KBM-7 (cell line): Measurements from ENCODE around the gene IL1RAPL2.
A peak's percentile ranks its signal among the peaks of the same experiment; 100 is the strongest.
"Not testable (repeated sequence)": the region's sequence is repeated elsewhere in the genome, so short reads cannot be mapped to it uniquely, and the experiment has no call there.

ENCODE experiments used
- DNase-seq: peaks from one replicate; pipeline ENCODE4 v3.0.0-alpha.2; 2015
- in situ Hi-C: fragments of 300-500 bp; cut with MboI; formaldehyde crosslinking; loops from 2 replicates; pipeline ENCODE4 v1.14.3; 2020; ENCODE audit warnings: low sequenced_read_pairs, low pct_unique_long_range_greater_than_20kb, mixed read lengths

Gene IL1RAPL2

GRCh38 chrX:104806346-104806745 lies 240.3 kb downstream of the IL1RAPL2 start:
- no peak for DNase-seq
- in situ Hi-C loops, result no loop called here

GRCh38 chrX:104833401-104833800 lies 267.4 kb downstream of the IL1RAPL2 start:
- in situ Hi-C loops, result no loop called here
- no peak for DNase-seq

- no peak for DNase-seq
- in situ Hi-C loops, result no loop called here
Observed at GRCh38 chrX:104842646-104843045, 276.6 kb downstream of the IL1RAPL2 start.

- in situ Hi-C loops, result no loop called here
- no peak for DNase-seq
Observed at GRCh38 chrX:104852241-104852640, 286.2 kb downstream of the IL1RAPL2 start.

- in situ Hi-C loops, result no loop called here
- no peak for DNase-seq
Observed at GRCh38 chrX:104854188-104854587, 288.2 kb downstream of the IL1RAPL2 start.

GRCh38 chrX:104854790-104855340 lies 288.9 kb downstream of the IL1RAPL2 start:
- in situ Hi-C loops, result no loop called here

GRCh38 chrX:104863466-104863865 lies 297.5 kb downstream of the IL1RAPL2 start:
- in situ Hi-C loops, result no loop called here
- no peak for DNase-seq

More at GRCh38 chrX:104854790-104855340, 288.9 kb downstream of the IL1RAPL2 start:
- DNase-seq, result no peak

GRCh38 chrX:104864296-104864695 lies 298.3 kb downstream of the IL1RAPL2 start:
- in situ Hi-C loops, result no loop called here
- DNase-seq, result no peak

- DNase-seq, result no peak
Observed at GRCh38 chrX:104877504-104877903, 311.5 kb downstream of the IL1RAPL2 start.

GRCh38 chrX:104902070-104902469 lies 336.1 kb downstream of the IL1RAPL2 start:
- in situ Hi-C loops, result no loop called here
- DNase-seq, result no peak

More at GRCh38 chrX:104877504-104877903, 311.5 kb downstream of the IL1RAPL2 start:
- in situ Hi-C loops, result no loop called here

- in situ Hi-C loops, DNase-seq: not testable (repeated sequence)
Observed at GRCh38 chrX:104909694-104910093, 343.7 kb downstream of the IL1RAPL2 start.

GRCh38 chrX:104913348-104913747 lies 347.3 kb downstream of the IL1RAPL2 start:
- peak; percentile 8 for DNase-seq
- in situ Hi-C loops, result no loop called here

- DNase-seq, in situ Hi-C loops: not testable (repeated sequence)
Observed at GRCh38 chrX:104914686-104915085, 348.7 kb downstream of the IL1RAPL2 start.

GRCh38 chrX:104918122-104918521 lies 352.1 kb downstream of the IL1RAPL2 start:
- in situ Hi-C loops, result no loop called here
- no peak for DNase-seq

GRCh38 chrX:104921584-104922205 lies 355.7 kb downstream of the IL1RAPL2 start:
- in situ Hi-C loops, result no loop called here
- DNase-seq, result no peak

GRCh38 chrX:104922206-104922621 lies 356.2 kb downstream of the IL1RAPL2 start:
- DNase-seq, result peak; percentile 81
- in situ Hi-C loops, result no loop called here

GRCh38 chrX:104929324-104929723 lies 363.3 kb downstream of the IL1RAPL2 start:
- in situ Hi-C loops, result no loop called here
- no peak for DNase-seq

GRCh38 chrX:104935581-104935980 lies 369.6 kb downstream of the IL1RAPL2 start:
- DNase-seq, result no peak
- in situ Hi-C loops, result no loop called here

GRCh38 chrX:104953251-104953650 lies 387.3 kb downstream of the IL1RAPL2 start:
- no peak for DNase-seq
- in situ Hi-C loops, result no loop called here

- in situ Hi-C loops, result no loop called here
- no peak for DNase-seq
Observed at GRCh38 chrX:104961926-104962325, 395.9 kb downstream of the IL1RAPL2 start.

GRCh38 chrX:104968241-104968640 lies 402.2 kb downstream of the IL1RAPL2 start:
- no peak for DNase-seq
- in situ Hi-C loops, result no loop called here
